Measurements from ENCODE around the gene SYNJ2.

DNA sequence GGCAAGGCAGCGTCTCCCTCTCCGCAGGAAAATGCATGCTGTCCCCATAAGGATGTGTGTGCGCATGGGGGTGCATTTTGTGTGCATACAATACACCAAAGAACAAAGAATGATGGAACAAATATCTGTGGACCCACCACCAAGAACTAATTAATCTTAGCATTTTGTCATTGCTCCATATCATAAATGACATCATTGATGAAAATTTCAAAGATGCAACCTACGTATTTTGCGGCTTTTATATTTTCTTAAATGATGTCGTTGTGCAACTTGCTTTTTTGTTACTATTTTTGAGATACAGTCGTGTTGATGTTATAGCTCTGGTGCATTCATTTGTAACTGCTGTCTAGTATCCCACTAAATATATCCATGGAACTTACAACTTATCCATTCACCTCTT is 96.7 kb downstream of the SYNJ2 start:
- TF ChIP-seq CTCF (IDR thresholded peaks at IDR 0.05; ENCODE audit: borderline replicate concordance, extremely low read depth, low read length, poor library complexity, severe bottlenecking) (no peak), EZH2 (IDR thresholded peaks at IDR 0.05; ENCODE audit: borderline replicate concordance, low read depth, low read length, severe bottlenecking) (no peak)
